ENCODE results near the gene PTCH1. TPM values are rescaled to one million over a fixed set of nuclear protein-coding genes. Genes with fewer than 3 reads are reported as not detected.

The PTCH1 gene
- total and polyA plus RNA-seq, 2 donors (not counting 1 experiment from before 2014, with no cell fraction given) = 3.5 to 13.8 TPM

GRCh38 chr9:95491543-95492320 is 25.0 kb downstream of the PTCH1 start:
- no peaks in the 10 kb centered on the region for H3K9me3 Mint-ChIP-seq (ENCODE audit: insufficient read depth)
- ChIA-PET POLR2A (no interaction called here), CTCF (no interaction called here)
- ATAC-seq (ENCODE audit: low read depth) (no peak), DNase-seq (no peak)
- H3K4me1 ChIP-seq (ENCODE audit: control insufficient read depth in 2 of 2, insufficient read depth in 2 of 2, low read length in 2 of 2) = peaks cover 14 to 20% of the 10 kb centered on the region in 2 donors
- H3K27me3 Mint-ChIP-seq = peaks cover 21% of the 10 kb centered on the region
- H3K4me3 Mint-ChIP-seq = no peak overlapping the region
- peaks cover 0 to 9% (median 0%) of the 10 kb centered on the region in 3 donors for H3K9me3 ChIP-seq (ENCODE audit: control extremely low read depth in 1 of 3, control insufficient read depth in 2 of 3, insufficient read depth in 1 of 3, low read length in 2 of 3)
- H3K4me2 ChIP-seq (replicated peaks; ENCODE audit: low read depth, low read length, poor library complexity, severe bottlenecking) = no peak overlapping the region
- H2AFZ ChIP-seq (ENCODE audit: insufficient read depth, low read depth, low read length, poor library complexity, severe bottlenecking) = no peak overlapping the region
- H3K27me3 ChIP-seq (replicated peaks in 1 of 4; ENCODE audit: control extremely low read depth in 1 of 4, control insufficient read depth in 3 of 4, insufficient read depth in 4 of 4, low read length in 3 of 4) = peaks cover 0 to 4% (median 0%) of the 10 kb centered on the region in 4 experiments
- no peak overlapping the region for H3K27ac ChIP-seq (ENCODE audit: low read length in 2 of 2)
- no peaks in the 10 kb centered on the region for H3K36me3 ChIP-seq (replicated peaks in 1 of 2; ENCODE audit: control extremely low read depth in 1 of 2, control insufficient read depth in 1 of 2, extremely low read depth in 1 of 2, insufficient read depth in 2 of 2, low read length in 1 of 2)
- WGBS (ENCODE audit: insufficient coverage) = 100% methylated on average over 1 of the region's 8 CpGs
- TF ChIP-seq CTCF (IDR thresholded peaks at IDR 0.05) = no peak
- no peak for TF ChIP-seq EZH2 (IDR thresholded peaks at IDR 0.05; ENCODE audit: borderline replicate concordance, insufficient read depth, low read depth, low read length, poor library complexity, severe bottlenecking)
- H4K20me1 ChIP-seq (ENCODE audit: control insufficient read depth, insufficient read depth, low read length, poor library complexity, severe bottlenecking) = no peaks in the 10 kb centered on the region
- no peak overlapping the region for H3K27ac Mint-ChIP-seq
- peaks cover 5% of the 10 kb centered on the region for H3K79me2 ChIP-seq (ENCODE audit: control insufficient read depth, insufficient read depth, low read length)
- H3K4me3 ChIP-seq (ENCODE audit: control extremely low read depth in 1 of 5, extremely low read depth in 1 of 5, insufficient read depth in 1 of 5, low read depth in 2 of 5, low read length in 4 of 5) = no peak overlapping the region
- intact Hi-C loops (cut with micrococcal nuclease) = no loop called here
- H3K9ac ChIP-seq (ENCODE audit: low read length) = no peak overlapping the region
- peaks cover 23% of the 10 kb centered on the region for H3K4me1 Mint-ChIP-seq

DNA sequence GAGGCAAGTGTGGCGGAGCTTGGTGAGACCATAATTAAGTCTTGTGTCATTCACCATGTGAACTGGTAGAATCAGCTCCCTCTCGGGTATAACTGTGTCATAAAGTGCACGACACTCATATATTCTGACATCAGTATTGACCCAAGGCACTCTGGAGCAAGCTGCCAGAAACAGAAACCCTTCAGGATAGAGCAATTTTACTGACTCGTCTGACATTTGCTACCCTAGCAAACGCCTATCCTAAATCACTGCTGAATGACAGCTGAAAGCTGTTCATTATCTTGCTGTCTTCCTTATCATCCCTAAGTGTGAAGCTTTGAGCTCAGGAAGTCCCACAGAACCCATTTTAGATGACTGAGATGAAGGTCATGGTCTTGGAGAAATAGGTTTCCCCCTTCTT is 27.8 kb downstream of the PTCH1 start:
- Mint-ChIP-seq H3K4me3 (no peak overlapping the region), H3K4me1 (peaks cover 3% of the 10 kb centered on the region), H3K27me3 (peaks cover 9% of the 10 kb centered on the region), H3K9me3 (ENCODE audit: insufficient read depth) (no peaks in the 10 kb centered on the region), H3K27ac (no peak overlapping the region)
- no peak overlapping the region for H3K27ac ChIP-seq (ENCODE audit: low read length in 2 of 2)
- H3K36me3 ChIP-seq (replicated peaks in 1 of 2; ENCODE audit: control extremely low read depth in 1 of 2, control insufficient read depth in 1 of 2, extremely low read depth in 1 of 2, insufficient read depth in 2 of 2, low read length in 1 of 2) = no peaks in the 10 kb centered on the region
- H3K4me3 ChIP-seq (ENCODE audit: control extremely low read depth in 1 of 5, extremely low read depth in 1 of 5, insufficient read depth in 1 of 5, low read depth in 2 of 5, low read length in 4 of 5) = no peak overlapping the region
- H3K4me1 ChIP-seq (ENCODE audit: control insufficient read depth in 2 of 2, insufficient read depth in 2 of 2, low read length in 2 of 2) = no peaks in the 10 kb centered on the region
- no peaks in the 10 kb centered on the region for H4K20me1 ChIP-seq (ENCODE audit: control insufficient read depth, insufficient read depth, low read length, poor library complexity, severe bottlenecking)
- H3K9me3 ChIP-seq (ENCODE audit: control extremely low read depth in 1 of 3, control insufficient read depth in 2 of 3, insufficient read depth in 1 of 3, low read length in 2 of 3) = peaks cover 0 to 2% (median 0%) of the 10 kb centered on the region in 3 donors
- H3K27me3 ChIP-seq (replicated peaks in 1 of 4; ENCODE audit: control extremely low read depth in 1 of 4, control insufficient read depth in 3 of 4, insufficient read depth in 4 of 4, low read length in 3 of 4) = no peaks in the 10 kb centered on the region
- ATAC-seq (ENCODE audit: low read depth) (no peak), DNase-seq (no peak)
- H3K9ac ChIP-seq (ENCODE audit: low read length) = no peak overlapping the region
- H2AFZ ChIP-seq (ENCODE audit: insufficient read depth, low read depth, low read length, poor library complexity, severe bottlenecking) = no peak overlapping the region
- peaks cover 5% of the 10 kb centered on the region for H3K79me2 ChIP-seq (ENCODE audit: control insufficient read depth, insufficient read depth, low read length)
- CTCF ChIA-PET = no interaction called here
- TF ChIP-seq CTCF (IDR thresholded peaks at IDR 0.05) (no peak), EZH2 (IDR thresholded peaks at IDR 0.05; ENCODE audit: borderline replicate concordance, insufficient read depth, low read depth, low read length, poor library complexity, severe bottlenecking) (no peak)
- intact Hi-C loops (cut with micrococcal nuclease) = no loop called here
- WGBS (ENCODE audit: insufficient coverage) = 91% methylated on average over 5 of the region's 5 CpGs
- no peak overlapping the region for H3K4me2 ChIP-seq (replicated peaks; ENCODE audit: low read depth, low read length, poor library complexity, severe bottlenecking)
- POLR2A ChIA-PET = no interaction called here

All from B cell (primary cell).